ENCODE measurements around the gene ZNF33A.

Gene ZNF33A

DNA sequence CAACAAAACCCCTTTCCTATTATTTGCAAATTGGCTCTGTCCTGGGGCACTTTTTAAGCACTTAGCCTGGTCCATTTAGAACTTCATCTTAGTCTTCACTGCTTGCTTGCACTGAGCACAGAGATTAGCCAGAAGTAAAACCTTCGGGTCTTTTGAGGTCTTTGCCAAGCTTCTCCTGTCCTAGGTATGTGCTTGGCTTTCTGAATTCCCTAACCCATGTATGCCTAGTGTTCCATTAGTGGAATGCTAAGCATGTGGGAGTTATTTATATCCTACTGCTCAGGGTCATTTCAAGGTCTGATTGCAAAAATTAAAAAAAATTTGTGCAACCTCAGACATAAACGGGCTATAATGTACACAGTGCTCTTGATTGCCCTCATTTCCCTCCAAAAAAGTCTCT, 101.7 kb downstream of the ZNF33A start:
- no peak overlapping the region for H3K4me3 ChIP-seq (replicated peaks; ENCODE audit: insufficient read depth, low read length)
- no peak for DNase-seq (ENCODE audit: low read depth in 1 of 2, low spot score in 1 of 2)

More for the DNA sequence above, 101.7 kb downstream of the ZNF33A start:
- H3K27ac ChIP-seq (replicated peaks) = no peak overlapping the region
- H3K27me3 ChIP-seq (ENCODE audit: insufficient read depth, poor library complexity, severe bottlenecking) = no peaks in the 10 kb centered on the region
- TF ChIP-seq SPI1 (IDR thresholded peaks at IDR 0.05; ENCODE audit: borderline replicate concordance, low read depth) (no peak), GABPA (IDR thresholded peaks at IDR 0.05; ENCODE audit: low read depth) (no peak), POLR2AphosphoS5 (IDR thresholded peaks at IDR 0.05; ENCODE audit: low read depth) (no peak)
- TF ChIP-seq, protein P1, sequence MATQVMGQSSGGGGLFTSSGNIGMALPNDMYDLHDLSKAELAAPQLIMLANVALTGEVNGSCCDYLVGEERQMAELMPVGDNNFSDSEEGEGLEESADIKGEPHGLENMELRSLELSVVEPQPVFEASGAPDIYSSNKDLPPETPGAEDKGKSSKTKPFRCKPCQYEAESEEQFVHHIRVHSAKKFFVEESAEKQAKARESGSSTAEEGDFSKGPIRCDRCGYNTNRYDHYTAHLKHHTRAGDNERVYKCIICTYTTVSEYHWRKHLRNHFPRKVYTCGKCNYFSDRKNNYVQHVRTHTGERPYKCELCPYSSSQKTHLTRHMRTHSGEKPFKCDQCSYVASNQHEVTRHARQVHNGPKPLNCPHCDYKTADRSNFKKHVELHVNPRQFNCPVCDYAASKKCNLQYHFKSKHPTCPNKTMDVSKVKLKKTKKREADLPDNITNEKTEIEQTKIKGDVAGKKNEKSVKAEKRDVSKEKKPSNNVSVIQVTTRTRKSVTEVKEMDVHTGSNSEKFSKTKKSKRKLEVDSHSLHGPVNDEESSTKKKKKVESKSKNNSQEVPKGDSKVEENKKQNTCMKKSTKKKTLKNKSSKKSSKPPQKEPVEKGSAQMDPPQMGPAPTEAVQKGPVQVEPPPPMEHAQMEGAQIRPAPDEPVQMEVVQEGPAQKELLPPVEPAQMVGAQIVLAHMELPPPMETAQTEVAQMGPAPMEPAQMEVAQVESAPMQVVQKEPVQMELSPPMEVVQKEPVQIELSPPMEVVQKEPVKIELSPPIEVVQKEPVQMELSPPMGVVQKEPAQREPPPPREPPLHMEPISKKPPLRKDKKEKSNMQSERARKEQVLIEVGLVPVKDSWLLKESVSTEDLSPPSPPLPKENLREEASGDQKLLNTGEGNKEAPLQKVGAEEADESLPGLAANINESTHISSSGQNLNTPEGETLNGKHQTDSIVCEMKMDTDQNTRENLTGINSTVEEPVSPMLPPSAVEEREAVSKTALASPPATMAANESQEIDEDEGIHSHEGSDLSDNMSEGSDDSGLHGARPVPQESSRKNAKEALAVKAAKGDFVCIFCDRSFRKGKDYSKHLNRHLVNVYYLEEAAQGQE (IDR thresholded peaks at IDR 0.05; ENCODE audit: insufficient replicate concordance, low read depth) = no peak
- TF ChIP-seq, protein P2, sequence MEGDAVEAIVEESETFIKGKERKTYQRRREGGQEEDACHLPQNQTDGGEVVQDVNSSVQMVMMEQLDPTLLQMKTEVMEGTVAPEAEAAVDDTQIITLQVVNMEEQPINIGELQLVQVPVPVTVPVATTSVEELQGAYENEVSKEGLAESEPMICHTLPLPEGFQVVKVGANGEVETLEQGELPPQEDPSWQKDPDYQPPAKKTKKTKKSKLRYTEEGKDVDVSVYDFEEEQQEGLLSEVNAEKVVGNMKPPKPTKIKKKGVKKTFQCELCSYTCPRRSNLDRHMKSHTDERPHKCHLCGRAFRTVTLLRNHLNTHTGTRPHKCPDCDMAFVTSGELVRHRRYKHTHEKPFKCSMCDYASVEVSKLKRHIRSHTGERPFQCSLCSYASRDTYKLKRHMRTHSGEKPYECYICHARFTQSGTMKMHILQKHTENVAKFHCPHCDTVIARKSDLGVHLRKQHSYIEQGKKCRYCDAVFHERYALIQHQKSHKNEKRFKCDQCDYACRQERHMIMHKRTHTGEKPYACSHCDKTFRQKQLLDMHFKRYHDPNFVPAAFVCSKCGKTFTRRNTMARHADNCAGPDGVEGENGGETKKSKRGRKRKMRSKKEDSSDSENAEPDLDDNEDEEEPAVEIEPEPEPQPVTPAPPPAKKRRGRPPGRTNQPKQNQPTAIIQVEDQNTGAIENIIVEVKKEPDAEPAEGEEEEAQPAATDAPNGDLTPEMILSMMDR (IDR thresholded peaks at IDR 0.05; ENCODE audit: insufficient read depth, low read length) = no peak
